GM18861 (cell line): ENCODE results near the gene SYVN1.
A peak's percentile ranks its signal among the peaks of the same experiment; 100 is the strongest.

Source experiments
- ATAC-seq: cut with Tn5 transposase; IDR thresholded peaks from one replicate; pipeline ENCODE4 v1.9.1; 2021; ENCODE audit not compliant: unreplicated experiment

SYVN1 gene

GRCh38 chr11:65090628-65091027 is 43.7 kb downstream of the SYVN1 start:
- ATAC-seq, result no peak

GRCh38 chr11:65089621-65090020 is 44.7 kb downstream of the SYVN1 start:
- no peak for ATAC-seq

- no peak for ATAC-seq
These were observed 46.5 kb downstream of the SYVN1 start for GRCh38 chr11:65087827-65088226.

GRCh38 chr11:65087216-65087615 is 47.1 kb downstream of the SYVN1 start:
- ATAC-seq, result no peak

- ATAC-seq, result no peak
These were observed 47.5 kb downstream of the SYVN1 start for GRCh38 chr11:65086809-65087208.

- no peak for ATAC-seq
These were observed 48.9 kb downstream of the SYVN1 start for GRCh38 chr11:65085446-65085845.

- ATAC-seq, result no peak
These were observed 49.5 kb downstream of the SYVN1 start for GRCh38 chr11:65084598-65085375.

GRCh38 chr11:65083834-65084597 is 50.3 kb downstream of the SYVN1 start, which contains the start of the genes CDCA5 and ZFPL1:
TSS of gene CDCA5 (minus strand) at chr11:65084040. CDS start at chr11:65083978, 62 bp downstream.
TSS of gene ZFPL1 (plus strand) at chr11:65084222. CDS start at chr11:65084699, 477 bp downstream.
- peak; percentile 78 for ATAC-seq

GRCh38 chr11:65083134-65083833 is 51.0 kb downstream of the SYVN1 start:
- ATAC-seq, result peak; percentile 4

- no peak for ATAC-seq
These were observed 55.5 kb downstream of the SYVN1 start for GRCh38 chr11:65078786-65079342.

- no peak for ATAC-seq
These were observed 56.2 kb downstream of the SYVN1 start for GRCh38 chr11:65078151-65078550.

GRCh38 chr11:65077451-65077850 is 56.9 kb downstream of the SYVN1 start:
- no peak for ATAC-seq
